ENCODE measurements around the gene COX17.

The COX17 gene

GRCh38 chr3:119673875-119674274 lies 3.3 kb downstream of the COX17 start:
- no peak for DNase-seq (ENCODE audit: low read depth)

GRCh38 chr3:119672776-119673175 lies 4.4 kb downstream of the COX17 start:
- DNase-seq (ENCODE audit: low read depth) = no peak

- no peak for DNase-seq (ENCODE audit: low read depth)
Observed at GRCh38 chr3:119669906-119670570, 7.2 kb downstream of the COX17 start.

GRCh38 chr3:119665954-119666559 lies 11.1 kb downstream of the COX17 start:
- no peak for DNase-seq (ENCODE audit: low read depth)

GRCh38 chr3:119664850-119665379 lies 12.3 kb downstream of the COX17 start:
- DNase-seq (ENCODE audit: low read depth) = no peak

- DNase-seq (ENCODE audit: low read depth) = no peak
Observed at GRCh38 chr3:119664370-119664769, 12.8 kb downstream of the COX17 start.

GRCh38 chr3:119663885-119664284 lies 13.3 kb downstream of the COX17 start:
- no peak for DNase-seq (ENCODE audit: low read depth)

GRCh38 chr3:119662604-119663373 lies 14.4 kb downstream of the COX17 start:
- no peak for DNase-seq (ENCODE audit: low read depth)

GRCh38 chr3:119660474-119661440 lies 16.4 kb downstream of the COX17 start, which contains the start of gene POPDC2:
Gene POPDC2 (minus strand): TSS chr3:119660589. CDS start chr3:119660423, 166 bp downstream.
- DNase-seq (ENCODE audit: low read depth) = no peak

- DNase-seq (ENCODE audit: low read depth) = no peak
Observed at GRCh38 chr3:119659606-119660291, 17.5 kb downstream of the COX17 start.

GRCh38 chr3:119658994-119659393 lies 18.2 kb downstream of the COX17 start:
- no peak for DNase-seq (ENCODE audit: low read depth)

- DNase-seq (ENCODE audit: low read depth) = no peak
Observed at GRCh38 chr3:119657887-119658702, 19.1 kb downstream of the COX17 start.

GRCh38 chr3:119653876-119654275 lies 23.3 kb downstream of the COX17 start:
- no peak for DNase-seq (ENCODE audit: low read depth)

- DNase-seq (ENCODE audit: low read depth) = no peak
Observed at GRCh38 chr3:119652306-119653033, 24.7 kb downstream of the COX17 start.

GRCh38 chr3:119649761-119650160 lies 27.4 kb downstream of the COX17 start:
- no peak for DNase-seq (ENCODE audit: low read depth)

GRCh38 chr3:119647843-119648575 lies 29.2 kb downstream of the COX17 start:
- no peak for DNase-seq (ENCODE audit: low read depth)

- no peak for DNase-seq (ENCODE audit: low read depth)
Observed at GRCh38 chr3:119647171-119647570, 30.0 kb downstream of the COX17 start.

GRCh38 chr3:119645813-119646212 lies 31.4 kb downstream of the COX17 start:
- DNase-seq (ENCODE audit: low read depth) = no peak

- DNase-seq (ENCODE audit: low read depth) = no peak
Observed at GRCh38 chr3:119644481-119644880, 32.7 kb downstream of the COX17 start.
